Measurements from ENCODE around the gene PTEN.
A peak's percentile ranks its signal among the peaks of the same experiment; 100 is the strongest.

DNA sequence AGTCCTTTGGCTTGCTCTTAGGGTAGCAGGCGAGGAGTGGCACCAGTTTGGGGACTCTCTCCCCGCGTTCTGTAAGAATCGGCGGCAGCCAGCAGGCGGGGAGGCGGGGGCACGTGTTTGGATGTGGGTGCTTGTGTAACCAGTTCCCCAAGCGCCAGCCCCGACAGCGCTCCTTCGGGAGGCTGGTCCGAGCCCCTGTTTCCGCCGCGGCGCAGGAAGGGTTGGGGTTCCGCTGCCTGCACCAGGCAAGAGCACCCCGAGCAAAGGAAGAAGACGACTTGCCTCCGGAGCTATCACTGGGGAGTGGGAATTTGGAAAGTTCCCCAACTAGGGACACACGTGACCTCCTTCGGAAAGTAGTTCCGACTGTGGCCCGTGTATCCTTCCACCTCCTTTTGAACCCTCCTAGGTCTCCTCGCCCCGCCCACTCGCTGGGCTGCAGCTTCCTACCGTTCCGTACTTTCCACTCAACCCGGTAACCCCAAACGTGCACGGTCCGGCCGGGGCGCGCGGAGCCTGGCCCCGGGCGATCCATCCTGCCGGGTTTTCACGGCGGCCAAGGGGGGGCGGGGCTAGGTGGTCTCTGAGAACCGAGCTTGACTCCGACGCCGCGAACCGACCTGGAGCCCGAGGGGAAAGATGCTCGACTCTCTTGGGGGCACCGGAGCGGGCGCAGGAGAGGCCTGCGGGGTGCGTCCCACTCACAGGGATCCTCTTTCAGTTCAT is 1.3 kb upstream of the PTEN start:
- TF ChIP-seq POLR2AphosphoS5 (IDR thresholded peaks at IDR 0.05) (peak; percentile 70 to 85 (median 83)), POLR2A (IDR thresholded peaks at IDR 0.05) (peak; percentile 23)
- TF ChIP-seq, protein P1, sequence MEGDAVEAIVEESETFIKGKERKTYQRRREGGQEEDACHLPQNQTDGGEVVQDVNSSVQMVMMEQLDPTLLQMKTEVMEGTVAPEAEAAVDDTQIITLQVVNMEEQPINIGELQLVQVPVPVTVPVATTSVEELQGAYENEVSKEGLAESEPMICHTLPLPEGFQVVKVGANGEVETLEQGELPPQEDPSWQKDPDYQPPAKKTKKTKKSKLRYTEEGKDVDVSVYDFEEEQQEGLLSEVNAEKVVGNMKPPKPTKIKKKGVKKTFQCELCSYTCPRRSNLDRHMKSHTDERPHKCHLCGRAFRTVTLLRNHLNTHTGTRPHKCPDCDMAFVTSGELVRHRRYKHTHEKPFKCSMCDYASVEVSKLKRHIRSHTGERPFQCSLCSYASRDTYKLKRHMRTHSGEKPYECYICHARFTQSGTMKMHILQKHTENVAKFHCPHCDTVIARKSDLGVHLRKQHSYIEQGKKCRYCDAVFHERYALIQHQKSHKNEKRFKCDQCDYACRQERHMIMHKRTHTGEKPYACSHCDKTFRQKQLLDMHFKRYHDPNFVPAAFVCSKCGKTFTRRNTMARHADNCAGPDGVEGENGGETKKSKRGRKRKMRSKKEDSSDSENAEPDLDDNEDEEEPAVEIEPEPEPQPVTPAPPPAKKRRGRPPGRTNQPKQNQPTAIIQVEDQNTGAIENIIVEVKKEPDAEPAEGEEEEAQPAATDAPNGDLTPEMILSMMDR (IDR thresholded peaks at IDR 0.05) = peak in 2 of 3 donors; percentile 8 to 10

All from breast epithelium (tissue), 3 donors.